CD14-positive monocyte (primary cell): Measurements from ENCODE around the gene RAB10. TPM values are rescaled to one million over a fixed set of nuclear protein-coding genes. Genes with fewer than 3 reads are reported as not detected.
"Not testable (repeated sequence)": the region's sequence is repeated elsewhere in the genome, so short reads cannot be mapped to it uniquely, and the experiment has no call there.

Source experiments
- DNase-seq, 3 donors: peaks; one replicate each; pipeline ENCODE4 v3.0.0-alpha.2; 2011 to 2022
- H2AFZ ChIP-seq: 2 replicates; pipeline ENCODE4 v1.6.0; 2012; ENCODE audit warnings: mild to moderate bottlenecking, low read depth, low read length, inconsistent platforms; ENCODE audit not compliant: insufficient read depth, poor library complexity, severe bottlenecking
- H3K27ac ChIP-seq, 2 donors: 1 replicate in 1 of 2; 2 replicates in 1 of 2; pipeline ENCODE4 v1.5.1; 2012 to 2013; ENCODE audit warnings: low read length in 2 of 2, control low read depth in 1 of 2, inconsistent platforms in 1 of 2, low read depth in 1 of 2, mild to moderate bottlenecking in 1 of 2
- H3K27me3 ChIP-seq, 2 donors: one replicate each; pipeline versions ENCODE4 v1.6.0 to v1.6.1; 2011 to 2013; ENCODE audit warnings: low read length in 2 of 2; ENCODE audit not compliant: control insufficient read depth in 2 of 2, insufficient read depth in 2 of 2
- H3K36me3 ChIP-seq, 2 donors: replicated peaks in 1 of 2; 1 replicate in 1 of 2; 2 replicates in 1 of 2; pipeline versions ENCODE4 v1.5.1 to v1.6.1; 2012 to 2013; ENCODE audit warnings: low read length in 2 of 2, control low read depth in 1 of 2, inconsistent platforms in 1 of 2, mild to moderate bottlenecking in 1 of 2; ENCODE audit not compliant: insufficient read depth in 2 of 2, control insufficient read depth in 1 of 2
- H3K4me1 ChIP-seq, 2 donors: 1 replicate in 1 of 2; 2 replicates in 1 of 2; pipeline versions ENCODE4 v1.5.1 to v1.6.1; 2012 to 2013; ENCODE audit warnings: low read length in 2 of 2, control low read depth in 1 of 2, inconsistent platforms in 1 of 2, mild to moderate bottlenecking in 1 of 2, moderate library complexity in 1 of 2; ENCODE audit not compliant: insufficient read depth in 2 of 2, control insufficient read depth in 1 of 2
- H3K4me2 ChIP-seq: replicated peaks from 2 replicates; pipeline ENCODE3; 2012; ENCODE audit warnings: low read length, moderate library complexity, mild to moderate bottlenecking; ENCODE audit not compliant: poor library complexity, severe bottlenecking; ENCODE audit errors: extremely low read depth
- H3K4me3 ChIP-seq, 3 experiments: fragments of 200-600 bp in 1 of 3; sonication (generic) in 1 of 3; replicated peaks in 1 of 3; 1 replicate in 2 of 3; 2 replicates in 1 of 3; pipeline ENCODE4 v1.5.1; 2011 to 2013; ENCODE audit warnings: low read length in 3 of 3, mild to moderate bottlenecking in 3 of 3, control low read depth in 2 of 3, low read depth in 2 of 3, inconsistent platforms in 1 of 3, moderate library complexity in 1 of 3
- H3K79me2 ChIP-seq: 2 replicates; pipeline ENCODE4 v1.6.0; 2012; ENCODE audit warnings: mild to moderate bottlenecking, control low read depth, inconsistent platforms, low read length, moderate library complexity; ENCODE audit not compliant: insufficient read depth
- H3K9ac ChIP-seq: 2 replicates; pipeline ENCODE4 v1.6.0; 2017; ENCODE audit warnings: low read length, mild to moderate bottlenecking; ENCODE audit not compliant: insufficient read depth, poor library complexity, severe bottlenecking
- H3K9me3 ChIP-seq, 2 donors: replicated peaks in 1 of 2; 1 replicate in 1 of 2; 2 replicates in 1 of 2; pipeline versions ENCODE4 v1.5.1 to v1.6.1; 2012 to 2013; ENCODE audit warnings: low read length in 2 of 2, control low read depth in 1 of 2; ENCODE audit not compliant: control insufficient read depth in 1 of 2, insufficient read depth in 1 of 2
- H4K20me1 ChIP-seq: 2 replicates; pipeline ENCODE4 v1.6.0; 2012; ENCODE audit warnings: mild to moderate bottlenecking, low read length, control low read depth, moderate library complexity; ENCODE audit not compliant: insufficient read depth
- H3K27ac Mint-ChIP-seq, 7 donors: one replicate each; pipeline ENCODE4 v1.8.0; 2020; ENCODE audit warnings: mild to moderate bottlenecking in 7 of 7, mixed read lengths in 7 of 7, moderate library complexity in 6 of 7, inconsistent platforms in 2 of 7
- H3K27me3 Mint-ChIP-seq, 3 donors: one replicate each; pipeline ENCODE4 v1.8.0; 2021 to 2022; ENCODE audit warnings: low read depth in 3 of 3, mild to moderate bottlenecking in 3 of 3, mixed read lengths in 3 of 3, moderate library complexity in 3 of 3, inconsistent platforms in 1 of 3
- H3K36me3 Mint-ChIP-seq, 2 donors: one replicate each; pipeline ENCODE4 v1.8.0; 2020; ENCODE audit warnings: mixed read lengths in 2 of 2, inconsistent platforms in 1 of 2, mild to moderate bottlenecking in 1 of 2
- H3K4me1 Mint-ChIP-seq: one replicate; pipeline ENCODE4 v1.8.0; 2020; ENCODE audit warnings: mild to moderate bottlenecking, mixed read lengths
- H3K4me3 Mint-ChIP-seq, 2 donors: one replicate each; pipeline ENCODE4 v1.8.0; 2020; ENCODE audit warnings: mild to moderate bottlenecking in 2 of 2, mixed read lengths in 2 of 2, moderate library complexity in 1 of 2
- H3K9me3 Mint-ChIP-seq, 7 donors: one replicate each; pipeline ENCODE4 v1.8.0; 2020 to 2022; ENCODE audit warnings: mixed read lengths in 7 of 7, mild to moderate bottlenecking in 6 of 7, moderate library complexity in 6 of 7, inconsistent platforms in 2 of 7
- CTCF ChIP-seq: fragments of 200-600 bp; IDR thresholded peaks from one replicate; pipeline ENCODE4 v1.8.0; 2022; ENCODE audit warnings: antibody characterized with exemption, mild to moderate bottlenecking
- WGBS: methylation state at CpG from one replicate; pipeline ENCODE4 v1.1.5; 2013; ENCODE audit warnings: missing lambda C conversion rate; ENCODE audit not compliant: insufficient coverage; 5-methylcytosine and 5-hydroxymethylcytosine counted together
- intact Hi-C, 2 donors: fragments of 100-400 bp; cut with micrococcal nuclease; formaldehyde crosslinking; loops; one replicate each; pipeline versions ENCODE4 v1.15.0 to v1.15.1; 2023
- polyA plus RNA-seq, 3 donors: library from polyadenylated mRNA; depleted of rRNA in 1 of 3; unstranded in 2 of 3; stranded (reverse) in 1 of 3; fragments of 300-500 nt in 2 of 3; fragments of >200 nt in 1 of 3; fragmentation: Illumina TruSeq in 2 of 3; gene quantifications; 1 replicate in 2 of 3; 2 replicates in 1 of 3; pipeline ENCODE4 v1.2.3, GENCODE V29; 2012 to 2021

Gene RAB10
- polyA plus RNA-seq, 3 donors: 38.6 to 258 (median 202) TPM

- H4K20me1 ChIP-seq, H3K27ac ChIP-seq, H3K4me3 Mint-ChIP-seq, H3K9me3 Mint-ChIP-seq, H2AFZ ChIP-seq, H3K79me2 ChIP-seq, H3K4me3 ChIP-seq, H3K36me3 ChIP-seq, H3K27me3 ChIP-seq, H3K4me2 ChIP-seq, DNase-seq, H3K27me3 Mint-ChIP-seq, H3K9ac ChIP-seq, H3K36me3 Mint-ChIP-seq, H3K9me3 ChIP-seq: not testable (repeated sequence)
- H3K4me1 ChIP-seq: peaks cover 61 to 68% of the 10 kb centered on the region in 2 donors
- H3K27ac Mint-ChIP-seq: peak overlapping the region in 4 of 7 donors; percentile 31 to 83 (median 63)
- 56% methylated on average over 4 of the region's 7 CpGs for WGBS
- intact Hi-C loops: loop anchor here in 1 of 2 donors (5.0 kb wide), 1 partner anchor 33 kb away; the partner anchor contains the start of gene RAB10
- peaks cover 58% of the 10 kb centered on the region for H3K4me1 Mint-ChIP-seq
Measured at GRCh38 chr2:25999406-25999805, 34.5 kb upstream of the RAB10 start.

GRCh38 chr2:26000561-26001082, 33.3 kb upstream of the RAB10 start:
- DNase-seq: peak in 2 of 3 donors; percentile 34 to 63
- Histone ChIP-seq H3K27me3 (no peaks in the 10 kb centered on the region), H3K9ac (no peak overlapping the region), H3K36me3 (no peaks in the 10 kb centered on the region), H3K4me1 (peaks cover 62 to 80% of the 10 kb centered on the region in 2 donors), H3K9me3 (no peaks in the 10 kb centered on the region), H3K79me2 (no peaks in the 10 kb centered on the region), H3K4me2 (no peak overlapping the region), H3K27ac (peak overlapping the region in 1 of 2 donors; percentile 28), H3K4me3 (no peak overlapping the region), H4K20me1 (no peaks in the 10 kb centered on the region), H2AFZ (no peak overlapping the region)
- Mint-ChIP-seq H3K27me3 (peaks cover 0 to 4% (median 4%) of the 10 kb centered on the region in 3 donors), H3K4me1 (peaks cover 69% of the 10 kb centered on the region), H3K36me3 (no peaks in the 10 kb centered on the region), H3K27ac (peak overlapping the region in 4 of 7 donors; percentile 15 to 100 (median 90)), H3K9me3 (peaks cover 0 to 4% (median 0%) of the 10 kb centered on the region in 7 donors), H3K4me3 (no peak overlapping the region)
- TF ChIP-seq CTCF: peak; percentile 34
- intact Hi-C loops: loop anchor here in 1 of 2 donors (5.0 kb wide), 1 partner anchor 67 kb away; no protein-coding TSS in a partner anchor
- 69% methylated on average over 3 of the region's 5 CpGs for WGBS
